ENCODE measurements around the gene PPP4R2.

Gene PPP4R2, protein sequence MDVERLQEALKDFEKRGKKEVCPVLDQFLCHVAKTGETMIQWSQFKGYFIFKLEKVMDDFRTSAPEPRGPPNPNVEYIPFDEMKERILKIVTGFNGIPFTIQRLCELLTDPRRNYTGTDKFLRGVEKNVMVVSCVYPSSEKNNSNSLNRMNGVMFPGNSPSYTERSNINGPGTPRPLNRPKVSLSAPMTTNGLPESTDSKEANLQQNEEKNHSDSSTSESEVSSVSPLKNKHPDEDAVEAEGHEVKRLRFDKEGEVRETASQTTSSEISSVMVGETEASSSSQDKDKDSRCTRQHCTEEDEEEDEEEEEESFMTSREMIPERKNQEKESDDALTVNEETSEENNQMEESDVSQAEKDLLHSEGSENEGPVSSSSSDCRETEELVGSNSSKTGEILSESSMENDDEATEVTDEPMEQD

DNA sequence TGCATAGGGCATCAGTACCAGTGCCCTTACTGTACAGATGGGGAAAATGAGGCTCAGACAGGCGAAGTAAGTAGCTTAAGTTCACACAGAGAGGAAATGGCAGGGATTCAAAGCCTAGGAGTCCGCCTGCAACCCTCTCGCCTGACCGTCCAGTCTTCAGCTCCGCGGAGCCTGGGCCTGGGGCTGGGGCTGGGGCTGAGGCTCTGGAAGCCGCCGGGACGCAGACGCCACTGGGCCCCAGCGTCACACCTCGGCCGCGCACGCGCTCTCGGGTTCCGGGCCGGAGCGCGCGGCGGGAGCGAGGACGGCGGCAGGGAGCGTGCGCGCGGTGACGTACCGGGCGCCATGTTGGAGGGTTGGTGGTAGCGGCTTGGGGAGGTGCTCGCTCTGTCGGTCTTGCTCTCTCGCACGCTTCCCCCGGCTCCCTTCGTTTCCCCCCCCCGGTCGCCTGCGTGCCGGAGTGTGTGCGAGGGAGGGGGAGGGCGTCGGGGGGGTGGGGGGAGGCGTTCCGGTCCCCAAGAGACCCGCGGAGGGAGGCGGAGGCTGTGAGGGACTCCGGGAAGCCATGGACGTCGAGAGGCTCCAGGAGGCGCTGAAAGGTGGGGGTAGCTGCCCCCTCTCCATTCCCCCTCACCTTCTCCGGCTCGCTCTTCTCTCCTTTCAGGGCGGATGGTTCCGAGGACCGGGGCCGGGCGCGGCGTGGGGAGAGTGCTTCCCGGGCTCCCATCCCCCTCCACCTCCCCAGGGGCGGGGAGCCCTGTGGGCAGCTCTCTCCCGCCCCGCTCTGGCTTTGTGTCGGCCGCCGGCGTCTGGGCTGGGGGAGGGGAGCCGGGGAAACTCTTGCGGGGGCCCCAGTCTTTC lies at the start of gene PPP4R2:
Gene PPP4R2, plus strand, starts transcription at position 339 of the 861 bp plus-strand sequence. Its CDS starts 227 bp downstream, at position 566.
- in situ Hi-C loops (cut with HindIII; ENCODE audit: low pct_ligation_motif_present, low pct_unique_long_range_greater_than_20kb, low sequenced_read_pairs): no loop called here
- peak; percentile 86 for DNase-seq

DNA sequence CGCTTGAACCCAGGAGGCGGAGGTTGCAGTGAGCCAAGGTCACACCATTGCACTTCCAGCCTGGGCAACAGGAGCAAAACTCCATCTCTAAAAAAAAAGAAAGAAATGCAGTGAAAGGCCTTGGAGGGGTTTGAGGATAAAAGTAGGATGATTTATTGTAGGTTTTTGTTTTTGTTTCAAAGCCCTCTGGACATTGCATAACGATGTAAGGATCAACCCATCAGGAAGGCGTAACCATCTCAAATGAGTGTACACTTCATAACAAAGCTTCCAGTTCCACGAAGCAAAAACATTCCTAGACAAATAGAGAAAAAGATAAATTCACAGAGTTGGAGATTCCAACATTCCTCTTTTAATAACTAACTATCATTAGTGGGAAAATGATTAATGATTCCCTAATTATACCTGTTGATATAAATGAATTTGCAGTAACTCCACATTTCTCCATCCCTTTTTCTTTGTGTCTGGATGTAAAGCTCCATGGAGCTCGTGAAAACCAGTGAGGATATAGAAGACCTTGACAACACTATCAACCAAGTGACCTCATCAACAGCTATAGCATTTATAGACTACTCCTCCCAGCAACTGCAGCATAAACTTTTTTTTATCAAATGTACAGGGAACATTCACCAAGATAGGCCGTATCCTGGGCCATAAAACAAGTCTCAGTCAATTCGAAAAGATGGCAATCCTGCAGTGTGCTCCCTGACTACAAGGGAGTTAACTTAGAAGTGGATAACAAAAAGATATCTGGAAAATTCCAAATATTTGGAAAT lies 48.7 kb upstream of the PPP4R2 start:
- no peak for DNase-seq
- in situ Hi-C loops (cut with HindIII; ENCODE audit: low pct_ligation_motif_present, low pct_unique_long_range_greater_than_20kb, low sequenced_read_pairs): loop anchor here (25.0 kb wide), 1 partner anchor 114 kb away; the partner anchor contains the start of gene EBLN2

DNA sequence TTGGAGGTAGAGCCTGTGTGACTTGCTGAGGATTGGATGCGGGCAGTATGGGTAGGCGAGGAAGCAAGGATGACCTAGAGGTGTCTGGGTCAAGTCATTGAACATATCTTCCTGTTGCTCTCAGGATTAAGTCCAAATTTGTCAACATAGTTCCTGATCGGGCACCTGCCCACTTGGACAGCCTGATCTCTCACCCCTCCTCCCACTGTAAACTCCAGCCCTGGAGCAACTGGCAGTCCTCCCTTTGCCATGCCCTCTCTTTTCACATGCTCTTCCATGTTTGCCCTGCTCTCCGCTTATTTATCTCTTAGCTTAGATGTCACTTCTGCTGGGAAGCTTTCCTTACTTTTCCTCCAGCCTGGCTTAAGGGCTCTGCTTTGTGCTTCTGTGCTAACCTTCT lies 47.6 kb upstream of the PPP4R2 start:
- in situ Hi-C loops (cut with HindIII; ENCODE audit: low pct_ligation_motif_present, low pct_unique_long_range_greater_than_20kb, low sequenced_read_pairs): loop anchor here (25.0 kb wide), 1 partner anchor 113 kb away; the partner anchor contains the start of gene EBLN2

DNA sequence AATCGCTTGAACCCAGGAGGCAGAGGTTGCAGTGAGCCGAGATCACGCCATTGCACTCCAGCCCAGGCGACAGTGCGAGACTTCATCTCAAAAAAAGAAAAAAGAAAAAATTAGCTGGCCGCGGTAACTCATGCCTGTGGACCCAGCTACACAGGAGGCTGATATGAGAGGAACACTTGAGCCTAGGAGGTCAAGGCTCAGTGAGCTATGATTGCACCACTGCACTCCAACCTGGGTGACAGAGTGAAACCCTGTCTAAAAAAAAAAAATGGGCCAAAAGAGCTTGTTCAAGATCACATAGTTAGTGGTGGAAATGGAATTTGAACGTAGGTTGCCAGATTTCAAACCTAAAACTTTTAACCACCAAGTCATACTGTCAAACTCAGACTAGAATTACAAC lies 46.2 kb upstream of the PPP4R2 start:
- in situ Hi-C loops (cut with HindIII; ENCODE audit: low pct_ligation_motif_present, low pct_unique_long_range_greater_than_20kb, low sequenced_read_pairs): no loop called here
- no peak for DNase-seq

More for the DNA sequence above, 47.6 kb upstream of the PPP4R2 start:
- no peak for DNase-seq

DNA sequence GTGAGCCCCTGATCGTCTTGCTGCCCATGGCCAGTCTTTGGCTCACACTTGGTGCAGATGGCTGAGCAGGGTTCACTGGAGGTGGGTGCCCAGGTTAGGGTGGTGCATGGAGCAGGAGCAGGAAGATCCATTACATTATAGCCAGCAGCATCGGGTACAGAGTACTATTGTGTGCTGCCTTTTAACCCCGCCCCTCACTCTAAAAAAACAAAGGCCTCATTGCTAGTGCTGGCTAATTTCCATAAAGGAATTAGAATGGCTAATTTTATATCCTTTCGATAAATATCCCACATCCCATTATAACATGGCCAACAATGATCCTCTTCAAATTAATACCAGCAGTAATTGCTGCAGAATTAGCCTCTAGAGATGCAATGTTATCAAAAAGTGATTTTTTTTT lies 45.8 kb upstream of the PPP4R2 start:
- DNase-seq: no peak
- in situ Hi-C loops (cut with HindIII; ENCODE audit: low pct_ligation_motif_present, low pct_unique_long_range_greater_than_20kb, low sequenced_read_pairs): no loop called here

DNA sequence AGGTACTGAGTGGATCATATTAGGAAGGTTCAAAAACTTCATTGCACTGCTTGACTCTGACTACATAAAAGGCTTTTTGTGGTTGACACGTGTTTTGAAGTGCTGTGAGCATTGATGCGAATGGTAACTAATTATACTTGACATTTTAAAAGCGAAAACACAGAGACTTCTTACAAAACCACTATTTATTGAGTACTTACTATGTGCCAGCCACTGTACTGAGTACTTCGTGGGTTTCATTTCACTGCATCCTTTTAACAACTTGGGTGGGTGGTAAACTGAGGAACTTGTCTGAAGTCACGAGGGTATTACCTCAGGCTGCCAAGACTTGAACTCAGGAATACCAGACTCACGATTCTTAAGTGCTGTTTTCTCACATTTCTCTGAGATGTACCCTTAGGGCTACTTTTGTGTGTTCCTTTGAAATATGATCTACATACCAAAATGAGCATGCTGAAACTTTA lies 45.3 kb upstream of the PPP4R2 start:
- in situ Hi-C loops (cut with HindIII; ENCODE audit: low pct_ligation_motif_present, low pct_unique_long_range_greater_than_20kb, low sequenced_read_pairs): no loop called here
- no peak for DNase-seq

DNA sequence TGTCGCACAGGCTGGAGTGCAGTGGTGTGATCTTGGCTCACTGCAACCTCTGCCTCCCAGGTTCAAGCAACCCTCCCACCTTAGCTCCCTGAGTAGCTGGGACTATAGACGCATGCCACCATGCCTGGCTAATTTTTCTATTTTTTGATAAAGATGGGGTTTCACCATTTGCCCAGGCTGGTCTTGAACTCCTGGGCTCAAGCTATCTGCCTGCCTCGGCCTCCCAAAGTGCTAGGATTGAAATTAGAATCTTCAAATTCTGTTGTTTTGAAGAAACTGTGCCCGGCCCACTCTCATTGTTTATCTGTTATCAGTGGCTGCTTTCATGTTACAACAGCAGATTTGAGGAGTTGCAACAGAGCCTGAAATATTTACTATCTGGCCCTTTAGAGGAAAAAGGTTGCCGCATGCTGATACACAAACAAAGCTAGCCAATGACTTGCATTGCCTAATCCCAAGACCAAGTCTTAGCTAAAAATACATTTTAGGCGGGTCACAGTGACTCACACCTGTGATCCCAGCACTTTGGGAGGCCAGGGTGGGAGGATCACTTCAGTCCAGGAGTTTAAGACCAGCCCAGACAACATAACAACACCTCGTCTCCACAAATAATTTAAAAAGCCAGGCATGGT lies 43.2 kb upstream of the PPP4R2 start:
- in situ Hi-C loops (cut with HindIII; ENCODE audit: low pct_ligation_motif_present, low pct_unique_long_range_greater_than_20kb, low sequenced_read_pairs): no loop called here
- no peak for DNase-seq

DNA sequence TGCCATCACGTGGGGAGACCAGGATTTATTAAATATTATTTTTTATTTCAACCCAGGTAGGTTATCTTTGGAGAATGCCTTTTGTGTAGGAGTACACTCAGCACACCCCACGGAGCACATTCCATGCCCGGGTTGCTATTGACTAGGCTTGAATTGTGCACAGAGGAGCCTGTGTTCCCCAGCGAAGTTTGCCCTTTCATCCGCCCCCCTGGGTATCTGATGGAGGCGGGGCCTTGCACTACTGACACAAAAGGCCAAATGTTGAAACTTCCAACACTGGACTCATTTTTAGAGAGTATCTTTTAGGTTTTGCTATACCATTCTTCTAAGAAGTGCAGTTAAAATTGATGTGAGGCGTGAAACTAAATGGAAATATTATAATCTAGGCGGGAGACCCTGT lies 39.3 kb upstream of the PPP4R2 start:
- DNase-seq: no peak
- in situ Hi-C loops (cut with HindIII; ENCODE audit: low pct_ligation_motif_present, low pct_unique_long_range_greater_than_20kb, low sequenced_read_pairs): no loop called here

DNA sequence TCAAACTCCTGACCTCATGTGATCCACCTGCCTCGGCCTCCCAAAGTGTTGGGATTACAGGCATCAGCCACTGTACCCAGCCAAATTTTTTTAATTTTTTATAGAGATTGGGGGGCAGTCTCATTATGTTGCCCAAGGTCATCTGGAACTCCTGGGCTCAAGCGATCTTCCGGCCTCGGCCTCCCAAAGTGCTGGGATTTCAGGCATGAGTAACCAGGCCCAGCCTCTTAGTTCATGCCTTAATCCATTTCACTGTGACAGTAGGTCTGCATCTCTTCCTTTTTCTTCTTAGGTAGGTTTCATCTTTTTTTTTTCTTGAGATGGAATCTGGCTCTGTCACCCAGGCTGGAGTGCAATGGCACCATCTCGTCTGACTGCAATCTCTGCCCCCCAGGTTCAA lies 37.3 kb upstream of the PPP4R2 start:
- no peak for DNase-seq
- in situ Hi-C loops (cut with HindIII; ENCODE audit: low pct_ligation_motif_present, low pct_unique_long_range_greater_than_20kb, low sequenced_read_pairs): no loop called here

DNA sequence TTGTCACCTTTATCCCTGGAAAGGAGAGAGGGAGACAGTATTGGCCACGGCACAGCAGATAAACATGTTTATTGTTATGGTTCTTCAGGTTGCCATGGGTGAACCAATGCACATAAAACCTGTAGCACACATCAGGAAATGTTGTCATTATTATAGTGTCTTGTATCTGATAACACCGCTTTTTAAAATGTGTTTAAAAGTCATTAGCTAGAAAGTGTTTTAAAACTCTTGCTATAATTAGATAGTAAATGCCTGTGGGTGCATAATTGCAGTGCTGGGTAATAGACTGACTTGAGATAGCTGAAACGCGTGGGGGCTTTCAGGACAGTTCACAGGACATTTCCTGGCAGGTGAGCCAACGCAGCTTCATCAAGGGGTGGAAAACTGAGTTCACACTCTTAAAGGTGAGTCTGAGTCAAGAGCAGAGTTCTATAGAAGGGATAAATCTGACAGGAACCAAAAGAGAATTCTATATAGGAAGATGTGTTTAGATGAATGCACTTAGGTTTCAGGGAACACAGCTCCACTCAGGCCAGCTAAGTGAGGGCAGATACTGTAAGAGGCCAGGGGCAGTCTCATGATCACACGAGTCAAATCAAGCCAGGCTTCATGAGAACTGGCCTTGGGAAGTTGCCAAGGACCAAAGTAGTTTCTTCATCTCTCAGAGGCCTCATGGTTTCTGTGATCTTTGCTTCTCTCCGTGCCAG lies 35.6 kb upstream of the PPP4R2 start:
- no peak for DNase-seq

DNA sequence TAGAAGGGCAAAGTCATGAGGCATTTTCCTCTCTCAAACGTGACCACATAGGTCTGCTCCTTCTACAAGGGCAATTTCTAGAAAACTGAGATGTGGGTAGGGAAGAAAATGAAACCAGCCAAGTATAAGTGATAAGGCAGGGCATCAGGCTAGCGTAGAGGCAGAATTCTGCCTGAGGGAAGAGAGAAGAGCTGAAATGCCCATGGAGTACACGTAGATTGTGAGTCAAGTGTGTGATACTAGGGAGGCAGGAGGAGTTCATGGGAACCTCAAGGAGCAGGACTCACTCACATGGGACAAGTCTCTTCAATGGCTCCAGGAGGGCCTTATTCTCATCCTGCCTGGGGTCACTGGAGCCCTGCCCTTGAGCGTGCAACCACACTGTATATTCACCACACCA lies 34.9 kb upstream of the PPP4R2 start:
- DNase-seq: no peak
- in situ Hi-C loops (cut with HindIII; ENCODE audit: low pct_ligation_motif_present, low pct_unique_long_range_greater_than_20kb, low sequenced_read_pairs): no loop called here

More for the DNA sequence above, 35.6 kb upstream of the PPP4R2 start:
- in situ Hi-C loops (cut with HindIII; ENCODE audit: low pct_ligation_motif_present, low pct_unique_long_range_greater_than_20kb, low sequenced_read_pairs): no loop called here

DNA sequence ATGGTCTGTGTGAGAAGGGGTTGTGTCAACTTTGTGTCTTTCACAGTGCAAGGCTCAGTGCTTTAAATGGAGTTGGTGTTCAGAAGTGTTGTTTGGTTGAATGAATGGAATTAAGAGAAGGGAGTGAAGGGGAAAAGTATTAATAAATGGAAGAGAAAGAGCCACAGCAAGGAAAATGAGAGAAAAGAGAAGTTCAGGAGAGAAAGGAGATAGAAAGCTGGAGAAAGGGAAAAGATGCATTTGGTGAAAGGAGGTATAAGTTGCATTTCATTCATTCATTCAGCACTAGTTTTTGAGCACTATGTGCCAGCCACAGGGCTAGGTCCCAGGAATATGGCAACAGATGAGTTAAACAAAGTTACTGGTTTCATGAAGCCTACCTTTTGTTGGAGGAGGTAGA lies 34.3 kb upstream of the PPP4R2 start:
- no peak for DNase-seq
- in situ Hi-C loops (cut with HindIII; ENCODE audit: low pct_ligation_motif_present, low pct_unique_long_range_greater_than_20kb, low sequenced_read_pairs): no loop called here

DNA sequence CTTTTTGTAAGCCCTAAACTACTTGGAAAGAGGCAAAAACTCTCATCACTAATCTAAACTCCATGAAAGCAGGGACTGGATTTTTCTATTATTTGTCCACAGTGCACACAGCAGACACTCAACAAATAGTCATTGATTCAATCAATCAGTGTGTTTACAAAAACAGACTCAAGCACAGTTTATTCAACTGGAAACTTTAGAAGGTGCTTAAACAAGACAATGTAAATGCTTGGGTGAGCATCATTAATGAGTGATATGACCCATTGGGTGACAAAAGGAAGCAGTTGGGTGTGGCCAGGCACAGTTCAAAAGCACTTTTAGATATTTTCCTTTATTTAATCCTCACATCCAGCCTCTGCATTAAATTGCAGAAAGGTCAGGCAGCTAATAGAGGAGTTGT lies 32.0 kb upstream of the PPP4R2 start:
- no peak for DNase-seq
- in situ Hi-C loops (cut with HindIII; ENCODE audit: low pct_ligation_motif_present, low pct_unique_long_range_greater_than_20kb, low sequenced_read_pairs): no loop called here

DNA sequence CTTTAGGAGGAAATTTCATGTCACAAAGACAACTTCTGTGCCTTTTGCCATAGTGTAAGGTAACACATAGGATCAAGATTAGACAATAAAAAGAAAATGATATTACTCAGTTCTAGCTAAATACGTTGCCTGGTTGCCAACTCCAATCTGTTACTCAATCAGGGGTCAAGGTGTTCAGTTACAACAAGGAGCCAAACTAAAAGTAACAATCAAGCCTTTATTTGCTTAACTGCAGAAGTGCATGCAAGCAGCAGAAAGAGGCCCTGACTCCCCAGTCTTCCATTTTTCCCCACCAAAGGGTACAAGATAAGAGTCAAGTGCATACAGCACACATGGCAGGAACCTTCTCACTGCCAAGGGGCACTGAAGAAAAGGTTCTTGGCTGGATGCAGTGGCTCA lies 28.3 kb upstream of the PPP4R2 start:
- no peak for DNase-seq
- in situ Hi-C loops (cut with HindIII; ENCODE audit: low pct_ligation_motif_present, low pct_unique_long_range_greater_than_20kb, low sequenced_read_pairs): no loop called here

DNA sequence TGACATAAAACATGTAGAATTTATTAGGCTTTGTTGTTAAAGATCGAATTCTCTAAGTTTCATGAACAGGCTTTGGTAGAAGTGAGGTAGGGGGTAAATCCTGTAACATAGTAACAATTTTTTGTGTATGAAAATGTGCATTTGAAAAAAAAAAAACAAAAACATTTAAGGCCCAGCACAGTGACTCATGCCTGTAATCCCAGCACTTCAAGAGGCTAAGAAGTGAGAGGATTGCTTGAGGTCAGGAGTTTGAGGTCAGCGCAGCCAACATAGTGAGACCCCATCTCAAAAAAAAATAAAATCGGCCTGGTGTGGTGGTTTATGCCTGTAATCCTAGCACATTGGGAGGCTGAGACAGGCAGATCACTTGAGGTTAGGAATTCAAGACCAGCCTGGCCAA lies 26.8 kb upstream of the PPP4R2 start:
- in situ Hi-C loops (cut with HindIII; ENCODE audit: low pct_ligation_motif_present, low pct_unique_long_range_greater_than_20kb, low sequenced_read_pairs): no loop called here
- DNase-seq: no peak

DNA sequence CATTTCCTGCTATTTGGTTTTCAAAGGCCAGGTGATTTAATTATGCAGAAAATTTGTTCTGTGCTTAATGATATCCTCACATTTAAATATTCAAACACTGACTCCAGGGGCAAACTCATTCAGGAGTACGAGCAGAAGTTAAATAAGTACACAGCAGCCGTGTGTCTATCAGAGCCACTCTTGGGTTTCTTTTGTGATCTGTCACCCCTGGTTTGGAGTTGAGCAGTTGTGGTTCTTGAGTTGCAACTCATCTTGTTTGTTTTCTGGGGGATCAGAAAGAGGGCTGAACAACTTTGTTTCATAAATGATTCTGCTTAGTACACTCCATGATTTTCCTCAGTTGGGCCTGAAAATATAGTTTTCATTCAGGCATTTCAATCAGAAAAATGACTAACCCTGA lies 25.7 kb upstream of the PPP4R2 start:
- no peak for DNase-seq
- in situ Hi-C loops (cut with HindIII; ENCODE audit: low pct_ligation_motif_present, low pct_unique_long_range_greater_than_20kb, low sequenced_read_pairs): no loop called here

DNA sequence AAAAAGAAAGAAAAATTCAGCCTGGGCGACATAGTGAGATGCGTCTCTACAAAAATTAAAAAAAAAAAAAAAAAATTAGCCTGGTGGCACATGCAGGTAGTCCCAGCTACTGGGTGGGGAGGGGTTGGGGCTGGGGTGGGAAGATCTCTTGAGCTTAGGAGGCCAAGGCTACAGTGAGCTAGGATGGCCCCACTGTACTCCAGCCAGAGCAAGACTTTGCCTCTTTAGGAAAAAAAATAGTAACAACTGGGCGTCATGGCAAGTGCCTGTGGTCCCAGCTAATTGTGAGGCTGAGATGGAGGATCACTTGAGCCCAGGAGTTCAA lies 23.9 kb upstream of the PPP4R2 start:
- in situ Hi-C loops (cut with HindIII; ENCODE audit: low pct_ligation_motif_present, low pct_unique_long_range_greater_than_20kb, low sequenced_read_pairs): no loop called here
- no peak for DNase-seq
